H9 (cell line): ENCODE data around the gene MCHR1. TPM values are rescaled to one million over a fixed set of nuclear protein-coding genes. Genes with fewer than 3 reads are reported as not detected.
A peak's percentile ranks its signal among the peaks of the same experiment; 100 is the strongest.

ENCODE experiments used
- DNase-seq: peaks from one replicate; pipeline ENCODE4 v3.0.0-alpha.2; 2017
- H2AFZ ChIP-seq: one replicate; pipeline ENCODE4 v1.6.1; 2013; ENCODE audit warnings: mild to moderate bottlenecking, low read length, control low read depth, moderate library complexity
- H2AK5ac ChIP-seq: 2 replicates; pipeline ENCODE4 v1.6.1; 2013; ENCODE audit warnings: low read length, control low read depth, mixed read lengths; ENCODE audit not compliant: insufficient read length
- H2BK120ac ChIP-seq: one replicate; pipeline ENCODE4 v1.6.1; 2013; ENCODE audit warnings: low read depth, mild to moderate bottlenecking, low read length, control low read depth, inconsistent platforms; ENCODE audit not compliant: poor library complexity, severe bottlenecking
- H2BK12ac ChIP-seq: 2 replicates; pipeline ENCODE4 v1.6.1; 2013; ENCODE audit warnings: low read length, control low read depth, mixed read lengths, low read depth; ENCODE audit not compliant: insufficient read length
- H2BK15ac ChIP-seq: 2 replicates; pipeline ENCODE4 v1.6.1; 2013; ENCODE audit warnings: low read depth, low read length, control low read depth
- H2BK20ac ChIP-seq: one replicate; pipeline ENCODE4 v1.6.1; 2013; ENCODE audit warnings: low read depth, mild to moderate bottlenecking, low read length, control low read depth, inconsistent platforms; ENCODE audit not compliant: poor library complexity, severe bottlenecking
- H2BK5ac ChIP-seq: 2 replicates; pipeline ENCODE4 v1.6.1; 2013; ENCODE audit warnings: low read length, control low read depth, mixed read lengths; ENCODE audit not compliant: insufficient read length
- H3K14ac ChIP-seq: 2 replicates; pipeline ENCODE4 v1.6.1; 2013; ENCODE audit warnings: low read length, control low read depth; ENCODE audit not compliant: insufficient read depth
- H3K18ac ChIP-seq: 2 replicates; pipeline ENCODE4 v1.6.1; 2013; ENCODE audit warnings: low read depth, mild to moderate bottlenecking, mixed read lengths, low read length, control low read depth; ENCODE audit not compliant: insufficient read length
- H3K23ac ChIP-seq: 2 replicates; pipeline ENCODE4 v1.6.1; 2013; ENCODE audit warnings: low read length, control low read depth, mixed read lengths, low read depth; ENCODE audit not compliant: insufficient read length
- H3K23me2 ChIP-seq: 2 replicates; pipeline ENCODE4 v1.6.1; 2013; ENCODE audit warnings: low read depth, mild to moderate bottlenecking, mixed read lengths, low read length, control low read depth; ENCODE audit not compliant: insufficient read length, poor library complexity, severe bottlenecking
- H3K27ac ChIP-seq: 2 replicates; pipeline ENCODE4 v1.5.1; 2013; ENCODE audit warnings: low read length, control low read depth, mixed read lengths, low read depth; ENCODE audit not compliant: insufficient read length
- H3K27me3 ChIP-seq: 2 replicates; pipeline ENCODE4 v1.6.1; 2013; ENCODE audit warnings: low read length, control low read depth, inconsistent platforms; ENCODE audit not compliant: insufficient read depth
- H3K4ac ChIP-seq: 2 replicates; pipeline ENCODE4 v1.6.1; 2013; ENCODE audit warnings: low read depth, mild to moderate bottlenecking, control low read depth, inconsistent platforms, low read length, moderate library complexity
- H3K4me1 ChIP-seq: 2 replicates; pipeline ENCODE4 v1.6.1; 2013; ENCODE audit warnings: low read length, control low read depth, inconsistent platforms; ENCODE audit not compliant: insufficient read depth
- H3K4me2 ChIP-seq: 2 replicates; pipeline ENCODE4 v1.6.1; 2013; ENCODE audit warnings: low read length, control low read depth, mixed read lengths; ENCODE audit not compliant: insufficient read length, insufficient read depth
- H3K56ac ChIP-seq: 2 replicates; pipeline ENCODE4 v1.6.1; 2013; ENCODE audit warnings: low read depth, mild to moderate bottlenecking, mixed read lengths, low read length, control low read depth; ENCODE audit not compliant: insufficient read length
- H3K79me1 ChIP-seq: 2 replicates; pipeline ENCODE4 v1.6.1; 2013; ENCODE audit warnings: low read depth, mild to moderate bottlenecking, moderate library complexity, low read length, control low read depth, inconsistent platforms; ENCODE audit not compliant: insufficient read depth, poor library complexity, severe bottlenecking
- H3K79me2 ChIP-seq: 2 replicates; pipeline ENCODE4 v1.6.1; 2013; ENCODE audit warnings: low read length, control low read depth, inconsistent platforms; ENCODE audit not compliant: insufficient read depth
- H3K9ac ChIP-seq: 2 replicates; pipeline ENCODE4 v1.6.1; 2013; ENCODE audit warnings: low read length, control low read depth, mixed read lengths; ENCODE audit not compliant: insufficient read length; ENCODE audit errors: extremely low read depth
- H3K9me3 ChIP-seq: one replicate; pipeline ENCODE4 v1.6.1; 2013; ENCODE audit warnings: low read depth, low read length, inconsistent platforms; ENCODE audit not compliant: control insufficient read depth
- H3T11ph ChIP-seq: one replicate; pipeline ENCODE4 v1.6.1; 2013; ENCODE audit warnings: mild to moderate bottlenecking, low read length, control low read depth, inconsistent platforms
- H4K20me1 ChIP-seq: one replicate; pipeline ENCODE4 v1.6.1; 2013; ENCODE audit not compliant: control insufficient read depth, insufficient read length, insufficient read depth
- H4K5ac ChIP-seq: 2 replicates; pipeline ENCODE4 v1.6.1; 2013; ENCODE audit warnings: low read depth, mild to moderate bottlenecking, mixed read lengths, low read length, control low read depth; ENCODE audit not compliant: insufficient read length
- H4K8ac ChIP-seq: replicated peaks from 2 replicates; pipeline ENCODE4 v1.6.1; 2013; ENCODE audit warnings: low read length, control low read depth, mixed read lengths, low read depth; ENCODE audit not compliant: insufficient read length
- H4K91ac ChIP-seq: 2 replicates; pipeline ENCODE4 v1.6.1; 2013; ENCODE audit warnings: low read depth, mild to moderate bottlenecking, moderate library complexity, mixed read lengths, low read length, control low read depth; ENCODE audit not compliant: insufficient read length
- H3K27ac Mint-ChIP-seq, 3 experiments: 2 replicates in 2 of 3; 3 replicates in 1 of 3; pipeline ENCODE4 v1.8.0; 2020 to 2021; ENCODE audit warnings: mixed read lengths in 3 of 3, mild to moderate bottlenecking in 1 of 3, moderate library complexity in 1 of 3
- H3K27me3 Mint-ChIP-seq: 2 replicates; pipeline ENCODE4 v1.8.0; 2021; ENCODE audit warnings: low read depth, mild to moderate bottlenecking, moderate library complexity, mixed read lengths
- H3K36me3 Mint-ChIP-seq, 3 experiments: 2 replicates in 2 of 3; 3 replicates in 1 of 3; pipeline ENCODE4 v1.8.0; 2020 to 2021; ENCODE audit warnings: low read depth in 3 of 3, mixed read lengths in 3 of 3; ENCODE audit not compliant: insufficient read depth in 1 of 3
- H3K4me1 Mint-ChIP-seq, 2 experiments: 2 replicates each; pipeline ENCODE4 v1.8.0; 2020; ENCODE audit warnings: mixed read lengths in 2 of 2
- H3K4me3 Mint-ChIP-seq, 2 experiments: 2 replicates in 1 of 2; 3 replicates in 1 of 2; pipeline ENCODE4 v1.8.0; 2020 to 2021; ENCODE audit warnings: mild to moderate bottlenecking in 2 of 2, mixed read lengths in 2 of 2, moderate library complexity in 1 of 2
- H3K9me3 Mint-ChIP-seq, 2 experiments: 2 replicates in 1 of 2; 3 replicates in 1 of 2; pipeline ENCODE4 v1.8.0; 2020; ENCODE audit warnings: mild to moderate bottlenecking in 2 of 2, mixed read lengths in 2 of 2, moderate library complexity in 1 of 2
- WGBS: extraction: QIAGEN DNeasy Blood & Tissue Kit; methylation state at CpG from one replicate; pipeline ENCODE4 v1.1.7; 2013; ENCODE audit warnings: missing lambda C conversion rate, low lambda C conversion rate, mixed read lengths; ENCODE audit not compliant: insufficient read length; ENCODE audit errors: extremely low coverage; 5-methylcytosine and 5-hydroxymethylcytosine counted together
- total RNA-seq: library from RNA; stranded (reverse); gene quantifications from 2 replicates; pipeline ENCODE4 v1.2.1, GENCODE V29; 2021
- TF ChIP-seq, protein P1 (sequence below): fragments of 200-600 bp; sonication (generic); conservative IDR thresholded peaks from 3 replicates; pipeline ENCODE4 v1.8.0; 2021; ENCODE audit warnings: antibody characterized with exemption, mild to moderate bottlenecking

Gene MCHR1
- total RNA-seq, 1 experiment from 2014 or later, result 2.9 TPM

DNA sequence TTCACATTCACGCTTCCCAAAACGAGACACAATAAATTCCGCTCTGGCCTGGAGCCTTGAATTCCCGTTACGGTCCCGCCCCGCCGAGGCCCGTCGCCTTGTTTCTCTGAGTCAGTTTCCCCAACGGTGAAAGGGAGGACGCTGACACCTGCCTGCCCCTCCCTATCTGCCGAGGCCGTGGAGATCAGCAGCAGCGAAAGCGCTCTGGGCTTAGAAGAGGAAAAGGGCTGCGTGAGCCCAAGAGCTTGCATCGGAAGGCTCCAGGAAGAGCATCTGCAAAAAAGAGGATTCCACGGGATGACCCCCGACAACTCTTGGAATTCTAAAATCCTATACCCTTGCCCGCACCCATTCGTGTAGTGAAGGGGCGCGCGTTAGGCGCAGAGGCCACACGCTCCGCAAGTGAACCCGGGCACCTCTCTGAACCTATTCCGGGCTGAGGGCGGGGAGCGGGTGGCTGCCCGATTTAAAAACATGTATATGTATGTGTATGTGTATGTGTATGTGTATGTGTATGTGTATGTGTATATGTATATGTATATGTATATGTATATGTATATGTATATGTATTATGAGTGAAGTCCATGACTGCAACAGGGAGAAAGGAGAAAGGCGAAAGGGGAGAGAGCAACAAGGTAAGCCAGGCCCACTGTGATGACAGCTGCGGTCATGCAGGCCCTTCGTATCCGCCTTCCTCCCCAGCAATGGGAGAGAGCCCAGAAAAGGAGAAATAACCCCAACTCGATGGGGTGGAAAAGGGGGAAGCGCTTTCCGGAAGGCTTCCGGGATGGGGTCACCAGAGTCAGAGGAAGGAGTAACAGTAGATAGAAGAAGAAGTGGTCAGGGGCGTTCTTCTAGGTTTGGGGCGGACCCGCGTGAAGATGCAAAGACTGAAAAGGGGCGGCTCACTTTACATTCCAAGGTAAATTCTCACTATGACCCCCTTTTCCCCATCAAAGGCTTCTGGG is 41.8 kb upstream of the MCHR1 start:
- 0 out of 5 replicates have a peak, but pooled peaks cover 0 to 2% of the 10 kb centered on the region in 2 experiments for H3K9me3 Mint-ChIP-seq
- no peaks in the 10 kb centered on the region for H3K27me3 ChIP-seq
- no peak overlapping the region for H2AK5ac ChIP-seq
- no peak overlapping the region for H2BK5ac ChIP-seq
- TF ChIP-seq, protein P1, sequence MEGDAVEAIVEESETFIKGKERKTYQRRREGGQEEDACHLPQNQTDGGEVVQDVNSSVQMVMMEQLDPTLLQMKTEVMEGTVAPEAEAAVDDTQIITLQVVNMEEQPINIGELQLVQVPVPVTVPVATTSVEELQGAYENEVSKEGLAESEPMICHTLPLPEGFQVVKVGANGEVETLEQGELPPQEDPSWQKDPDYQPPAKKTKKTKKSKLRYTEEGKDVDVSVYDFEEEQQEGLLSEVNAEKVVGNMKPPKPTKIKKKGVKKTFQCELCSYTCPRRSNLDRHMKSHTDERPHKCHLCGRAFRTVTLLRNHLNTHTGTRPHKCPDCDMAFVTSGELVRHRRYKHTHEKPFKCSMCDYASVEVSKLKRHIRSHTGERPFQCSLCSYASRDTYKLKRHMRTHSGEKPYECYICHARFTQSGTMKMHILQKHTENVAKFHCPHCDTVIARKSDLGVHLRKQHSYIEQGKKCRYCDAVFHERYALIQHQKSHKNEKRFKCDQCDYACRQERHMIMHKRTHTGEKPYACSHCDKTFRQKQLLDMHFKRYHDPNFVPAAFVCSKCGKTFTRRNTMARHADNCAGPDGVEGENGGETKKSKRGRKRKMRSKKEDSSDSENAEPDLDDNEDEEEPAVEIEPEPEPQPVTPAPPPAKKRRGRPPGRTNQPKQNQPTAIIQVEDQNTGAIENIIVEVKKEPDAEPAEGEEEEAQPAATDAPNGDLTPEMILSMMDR, result no peak
- no peak overlapping the region for H4K8ac ChIP-seq
- no peaks in the 10 kb centered on the region for H3K27me3 Mint-ChIP-seq
- H2BK12ac ChIP-seq, result no peak overlapping the region
- peaks cover 5% of the 10 kb centered on the region for H3K79me1 ChIP-seq
- peak overlapping the region; percentile 88 to 92 for H3K4me3 Mint-ChIP-seq
- H3K9ac ChIP-seq, result peak overlapping the region; percentile 27
- no peak overlapping the region for H3K56ac ChIP-seq
- no peak overlapping the region for H2BK15ac ChIP-seq
- H3K27ac Mint-ChIP-seq, result peak overlapping the region in 2 of 3 experiments; percentile 78 to 83; a peak in 4 of 7 replicates
- H3K4me1 Mint-ChIP-seq, result peaks cover 20 to 21% of the 10 kb centered on the region in 2 experiments
- no peak overlapping the region for H2BK20ac ChIP-seq
- H4K5ac ChIP-seq, result no peak overlapping the region
- no peak overlapping the region for H3K18ac ChIP-seq
- H3K14ac ChIP-seq, result no peak overlapping the region
- peaks cover 4% of the 10 kb centered on the region; the same call in 1 of the 2 replicates for H3K4me1 ChIP-seq
- no peak overlapping the region for H3K23ac ChIP-seq
- H3K23me2 ChIP-seq, result peaks cover 12% of the 10 kb centered on the region
- no peak overlapping the region for H3K27ac ChIP-seq
- no peak overlapping the region for H3K4ac ChIP-seq
- H3K9me3 ChIP-seq, result no peaks in the 10 kb centered on the region
- H2BK120ac ChIP-seq, result no peak overlapping the region
- peaks cover 10% of the 10 kb centered on the region; the same call in 1 of the 2 replicates for H3K79me2 ChIP-seq
- no peak for DNase-seq
- no peak overlapping the region for H3T11ph ChIP-seq
- no peaks in the 10 kb centered on the region for H4K20me1 ChIP-seq
- H2AFZ ChIP-seq, result peak overlapping the region; percentile 1
- no CpG with 5 or more reads among the region's 46 CpGs for WGBS
- peak overlapping the region; percentile 91 for H3K4me2 ChIP-seq
- H4K91ac ChIP-seq, result no peak overlapping the region
- peaks cover 0 to 4% (median 2%) of the 10 kb centered on the region in 3 experiments; a peak in 4 of 7 replicates for H3K36me3 Mint-ChIP-seq
